GM18861 (cell line): ENCODE data around the gene PRXL2B.

Experiments
- ATAC-seq: cut with Tn5 transposase; IDR thresholded peaks from one replicate; pipeline ENCODE4 v1.9.1; 2021; ENCODE audit not compliant: unreplicated experiment

PRXL2B gene

GRCh38 chr1:2597441-2598328 is 11.1 kb downstream of the PRXL2B start:
- ATAC-seq, result no peak

- ATAC-seq, result no peak
These were observed 11.9 kb downstream of the PRXL2B start for GRCh38 chr1:2598329-2598931.

- no peak for ATAC-seq
These were observed 15.2 kb downstream of the PRXL2B start for GRCh38 chr1:2601721-2602303.

GRCh38 chr1:2602311-2602835 is 15.8 kb downstream of the PRXL2B start:
- no peak for ATAC-seq

GRCh38 chr1:2602866-2603520 is 16.4 kb downstream of the PRXL2B start:
- ATAC-seq, result no peak

- ATAC-seq, result no peak
These were observed 17.1 kb downstream of the PRXL2B start for GRCh38 chr1:2603521-2604155.

- ATAC-seq, result no peak
These were observed 17.7 kb downstream of the PRXL2B start for GRCh38 chr1:2604156-2604843.

- no peak for ATAC-seq
These were observed 18.4 kb downstream of the PRXL2B start for GRCh38 chr1:2604844-2605508.

- no peak for ATAC-seq
These were observed 19.2 kb downstream of the PRXL2B start for GRCh38 chr1:2605509-2606395.

- ATAC-seq, result no peak
These were observed 19.9 kb downstream of the PRXL2B start for GRCh38 chr1:2606396-2606880.

GRCh38 chr1:2606881-2607621 is 20.5 kb downstream of the PRXL2B start:
- ATAC-seq, result no peak

GRCh38 chr1:2607641-2608091 is 21.1 kb downstream of the PRXL2B start:
- ATAC-seq, result no peak

GRCh38 chr1:2609319-2610035 is 22.9 kb downstream of the PRXL2B start:
- ATAC-seq, result no peak

GRCh38 chr1:2610036-2610959 is 23.7 kb downstream of the PRXL2B start:
- ATAC-seq, result no peak

GRCh38 chr1:2611031-2611501 is 24.5 kb downstream of the PRXL2B start:
- no peak for ATAC-seq
